SK-N-SH (cell line): Measurements from ENCODE around the gene RAPGEF1. TPM values are rescaled to one million over a fixed set of nuclear protein-coding genes. Genes with fewer than 3 reads are reported as not detected.

Experiments used
- CTCF ChIA-PET: fragments of 300-600, 350-600 bp; formaldehyde crosslinking; extraction: SDS; loops from one replicate; lab custom pipeline; 2021; lab: Yijun Ruan, JAX
- POLR2A ChIA-PET: fragments of 350-600 bp; sonication (Branson Sonifier 250); formaldehyde crosslinking; extraction: SDS; loops from one replicate; lab custom pipeline; 2020; ENCODE audit warnings: antibody characterized with exemption, inconsistent platforms; lab: Yijun Ruan, JAX
- DNase-seq: peaks from one replicate; pipeline ENCODE4 v3.0.0; 2012
- H2AFZ ChIP-seq: fragments of 200-600 bp; sonication (generic); 2 replicates; pipeline ENCODE4 v1.8.1; 2016; ENCODE audit warnings: antibody characterized with exemption, mild to moderate bottlenecking, low read depth
- H3F3A ChIP-seq: fragments of 200-600 bp; sonication (generic); replicated peaks from 2 replicates; pipeline ENCODE3; 2016; ENCODE audit warnings: antibody characterized with exemption, mild to moderate bottlenecking; ENCODE audit not compliant: insufficient read depth
- H3K27ac ChIP-seq, 2 experiments: fragments of 200-500 bp in 1 of 2; fragments of 200-600 bp in 1 of 2; sonication (Bioruptor generic) in 1 of 2; sonication (generic), shearing (Covaris generic) in 1 of 2; 2 replicates each; pipeline versions ENCODE4 v1.5.1 to v1.6.1; 2014 to 2016; ENCODE audit warnings: low read depth in 2 of 2, inconsistent platforms in 1 of 2, low read length in 1 of 2, mild to moderate bottlenecking in 1 of 2, mixed read lengths in 1 of 2
- H3K27me3 ChIP-seq: fragments of 200-600 bp; sonication (generic), shearing (Covaris generic); 2 replicates; pipeline ENCODE4 v1.6.1; 2016; ENCODE audit warnings: mixed run types; ENCODE audit not compliant: insufficient read depth
- H3K36me3 ChIP-seq, 2 experiments: fragments of 200-500 bp in 1 of 2; fragments of 200-600 bp in 1 of 2; sonication (Bioruptor generic) in 1 of 2; sonication (generic) in 1 of 2; replicated peaks in 1 of 2; 2 replicates each; pipeline versions ENCODE3 to v1.5.1; 2014 to 2016; ENCODE audit warnings: low read length in 1 of 2, mild to moderate bottlenecking in 1 of 2; ENCODE audit not compliant: insufficient read depth in 2 of 2, control insufficient read depth in 1 of 2
- H3K4me1 ChIP-seq, 2 experiments: fragments of 200-500 bp in 1 of 2; fragments of 200-600 bp in 1 of 2; sonication (Bioruptor generic) in 1 of 2; sonication (generic), shearing (Covaris generic) in 1 of 2; 2 replicates each; pipeline versions ENCODE4 v1.5.1 to v1.6.1; 2014 to 2016; ENCODE audit warnings: low read depth in 1 of 2, low read length in 1 of 2, mixed run types in 1 of 2; ENCODE audit not compliant: insufficient read depth in 2 of 2, control insufficient read depth in 1 of 2
- H3K4me2 ChIP-seq: fragments of 200-600 bp; sonication (generic), shearing (Covaris generic); 2 replicates; pipeline ENCODE4 v1.6.1; 2017; ENCODE audit warnings: mixed run types
- H3K4me3 ChIP-seq, 2 experiments: fragments of 200-500 bp in 1 of 2; fragments of 200-600 bp in 1 of 2; sonication (Bioruptor generic) in 1 of 2; sonication (generic), shearing (Covaris generic) in 1 of 2; 2 replicates each; pipeline versions ENCODE4 v1.5.1 to v1.8.1; 2014 to 2016; ENCODE audit warnings: low read depth in 2 of 2, inconsistent platforms in 1 of 2, low read length in 1 of 2, mild to moderate bottlenecking in 1 of 2, mixed read lengths in 1 of 2, moderate library complexity in 1 of 2
- H3K79me2 ChIP-seq: fragments of 200-600 bp; sonication (generic); 2 replicates; pipeline ENCODE4 v1.8.1; 2017; ENCODE audit warnings: mild to moderate bottlenecking; ENCODE audit not compliant: insufficient read depth
- H3K9ac ChIP-seq: fragments of 200-600 bp; sonication (generic); 2 replicates; pipeline ENCODE4 v1.6.1; 2017; ENCODE audit warnings: mixed run types
- H3K9me2 ChIP-seq: fragments of 200-600 bp; sonication (generic); 2 replicates; pipeline ENCODE4 v1.6.1; 2017; ENCODE audit warnings: mixed run types
- H3K9me3 ChIP-seq: fragments of 200-600 bp; sonication (generic); 2 replicates; pipeline ENCODE4 v1.6.1; 2017; ENCODE audit warnings: mixed run types, mild to moderate bottlenecking, moderate library complexity
- H4K20me1 ChIP-seq: fragments of 200-600 bp; sonication (generic); 2 replicates; pipeline ENCODE4 v1.6.1; 2017; ENCODE audit warnings: mild to moderate bottlenecking, mixed run types; ENCODE audit not compliant: insufficient read depth
- CHD2 ChIP-seq: fragments of 150-350 bp; IDR thresholded peaks from 2 replicates; pipeline ENCODE4 v1.6.1; 2018; ENCODE audit warnings: low read length; ENCODE audit not compliant: partially characterized antibody
- ELF1 ChIP-seq: IDR thresholded peaks from 2 replicates; pipeline ENCODE4 v1.4.0; 2012
- EP300 ChIP-seq, 2 experiments: IDR thresholded peaks; 2 replicates each; pipeline versions ENCODE4 v1.4.0 to v1.6.1; 2012; ENCODE audit warnings: borderline replicate concordance in 1 of 2, low read depth in 1 of 2, low read length in 1 of 2
- EZH2phosphoT487 ChIP-seq: fragments of 200-600 bp; sonication (generic); IDR thresholded peaks from 2 replicates; pipeline ENCODE4 v1.6.1; 2017; ENCODE audit warnings: low read depth, mixed run types, mild to moderate bottlenecking, antibody characterized with exemption, moderate library complexity, borderline replicate concordance
- FOSL2 ChIP-seq: IDR thresholded peaks from 2 replicates; pipeline ENCODE4 v1.4.0; 2012; ENCODE audit warnings: low read depth, mild to moderate bottlenecking, moderate library complexity, borderline replicate concordance
- FOXJ3 ChIP-seq: sonication (generic); formaldehyde crosslinking; IDR thresholded peaks from 2 replicates; pipeline ENCODE4 v1.5.1; 2020; ENCODE audit warnings: mild to moderate bottlenecking, missing genetic modification reagents
- GATA2 ChIP-seq: sonication (generic); formaldehyde crosslinking; IDR thresholded peaks from 2 replicates; pipeline ENCODE4 v1.5.0; 2020; ENCODE audit warnings: mild to moderate bottlenecking, missing genetic modification reagents
- MAX ChIP-seq: IDR thresholded peaks from 2 replicates; pipeline ENCODE4 v1.4.0; 2012; ENCODE audit warnings: low read depth
- MEF2A ChIP-seq: IDR thresholded peaks from 2 replicates; pipeline ENCODE4 v1.4.0; 2012; ENCODE audit warnings: low read depth, borderline replicate concordance
- POLR2AphosphoS5 ChIP-seq: IDR thresholded peaks from 2 replicates; pipeline ENCODE4 v1.6.1; 2012; ENCODE audit warnings: low read depth, low read length
- WGBS: methylation state at CpG from one replicate; pipeline ENCODE4 v1.1.6; 2017; ENCODE audit warnings: low lambda C conversion rate; 5-methylcytosine and 5-hydroxymethylcytosine counted together
- polyA plus RNA-seq, 3 experiments: library from polyadenylated mRNA; depleted of rRNA; stranded (reverse); fragments of >200 nt; gene quantifications; 2 replicates each; pipeline ENCODE4 v1.2.3, GENCODE V29; 2012
- TF ChIP-seq, protein P1 (sequence below): fragments of 150-350 bp; IDR thresholded peaks from 2 replicates; pipeline ENCODE4 v1.6.1; 2016; ENCODE audit warnings: mild to moderate bottlenecking, low read depth, low read length

RAPGEF1 gene
- polyA plus RNA-seq, 1 of the 3 experiments (the other 2 are of a cell fraction): 26.2 TPM

DNA sequence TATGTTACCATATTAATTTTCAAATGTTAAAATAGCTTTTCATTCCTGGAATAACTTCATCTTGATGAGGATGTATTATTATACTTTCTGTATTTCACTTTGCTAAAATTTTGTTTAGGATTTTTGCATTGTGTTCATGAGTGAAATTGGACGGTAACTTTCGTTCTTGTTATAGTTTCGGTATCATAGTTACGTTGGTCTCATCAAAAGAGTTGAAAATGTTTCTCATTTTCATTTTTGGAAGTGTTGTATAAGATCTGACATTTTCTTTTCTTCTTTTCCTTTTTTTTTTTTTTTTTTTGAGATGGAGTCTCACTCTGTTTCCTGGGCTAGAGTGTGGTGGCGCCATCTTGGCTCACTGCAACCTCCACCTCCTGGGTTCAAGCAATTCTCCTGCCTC is 174.5 kb downstream of the RAPGEF1 start (continued):
- TF ChIP-seq ELF1 (no peak), MAX (no peak), GATA2 (CRISPR knock-in tag) (no peak)

- H3K36me3 ChIP-seq: no peaks in the 10 kb centered on the region
- TF ChIP-seq FOSL2: no peak
- H3K27me3 ChIP-seq: no peaks in the 10 kb centered on the region
- no peak for DNase-seq
- H2AFZ ChIP-seq: no peak overlapping the region
- H3K4me1 ChIP-seq: no peaks in the 10 kb centered on the region
- POLR2A ChIA-PET: no interaction called here
- CTCF ChIA-PET: interaction anchor here (1.5 kb wide), 1 partner anchor 193 kb away, joined by 3 read pairs; no protein-coding TSS in a partner anchor
- H3K9me3 ChIP-seq: peaks cover 3% of the 10 kb centered on the region; the same call in 1 of the 2 replicates
- H3K27ac ChIP-seq: no peak overlapping the region
- 47% methylated on average over 9 of the region's 9 CpGs for WGBS
- peaks cover 2% of the 10 kb centered on the region for H3F3A ChIP-seq
- no peak overlapping the region for H3K4me2 ChIP-seq
- no peaks in the 10 kb centered on the region for H3K9me2 ChIP-seq
- H3K9ac ChIP-seq: no peak overlapping the region
- H3K4me3 ChIP-seq: no peak overlapping the region
- H3K79me2 ChIP-seq: no peaks in the 10 kb centered on the region
- no peaks in the 10 kb centered on the region for H4K20me1 ChIP-seq
These were observed 177.6 kb downstream of the RAPGEF1 start for GRCh38 chr9:131562032-131562959.

GRCh38 chr9:131559421-131560000 is 180.4 kb downstream of the RAPGEF1 start:
- no peaks in the 10 kb centered on the region for H3K9me2 ChIP-seq
- H4K20me1 ChIP-seq: no peaks in the 10 kb centered on the region
- H3K9me3 ChIP-seq: peaks cover 3% of the 10 kb centered on the region; the same call in 1 of the 2 replicates
- no peak overlapping the region for H3K4me2 ChIP-seq
- H3K27me3 ChIP-seq: no peaks in the 10 kb centered on the region
- DNase-seq: no peak
- H3K27ac ChIP-seq: no peak overlapping the region
- H3F3A ChIP-seq: no peaks in the 10 kb centered on the region
- no peak overlapping the region for H3K4me3 ChIP-seq
- H3K9ac ChIP-seq: no peak overlapping the region
- ChIA-PET CTCF (interaction anchor here (0.6 to 1.4 kb wide), 4 partner anchors 27 to 200 kb away, joined by 3 read pairs; no protein-coding TSS in a partner anchor), POLR2A (no interaction called here)
- H2AFZ ChIP-seq: no peak overlapping the region
- H3K36me3 ChIP-seq: no peaks in the 10 kb centered on the region
- H3K4me1 ChIP-seq: no peaks in the 10 kb centered on the region
- TF ChIP-seq EP300 (IDR thresholded peaks at IDR 0.05; ENCODE audit: borderline replicate concordance in 1 of 2, low read depth in 1 of 2, low read length in 1 of 2) (no peak), CHD2 (no peak), MEF2A (no peak), POLR2AphosphoS5 (no peak), FOXJ3 (CRISPR knock-in tag) (no peak), EZH2phosphoT487 (no peak)
- TF ChIP-seq, protein P1, sequence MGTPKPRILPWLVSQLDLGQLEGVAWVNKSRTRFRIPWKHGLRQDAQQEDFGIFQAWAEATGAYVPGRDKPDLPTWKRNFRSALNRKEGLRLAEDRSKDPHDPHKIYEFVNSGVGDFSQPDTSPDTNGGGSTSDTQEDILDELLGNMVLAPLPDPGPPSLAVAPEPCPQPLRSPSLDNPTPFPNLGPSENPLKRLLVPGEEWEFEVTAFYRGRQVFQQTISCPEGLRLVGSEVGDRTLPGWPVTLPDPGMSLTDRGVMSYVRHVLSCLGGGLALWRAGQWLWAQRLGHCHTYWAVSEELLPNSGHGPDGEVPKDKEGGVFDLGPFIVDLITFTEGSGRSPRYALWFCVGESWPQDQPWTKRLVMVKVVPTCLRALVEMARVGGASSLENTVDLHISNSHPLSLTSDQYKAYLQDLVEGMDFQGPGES: no peak
- 80% methylated on average over 1 of the region's 1 CpG for WGBS
- H3K79me2 ChIP-seq: no peaks in the 10 kb centered on the region
